Vagina (tissue), 2 donors: ENCODE measurements around the gene CEACAM21. TPM values are rescaled to one million over a fixed set of nuclear protein-coding genes. Genes with fewer than 3 reads are reported as not detected.
A peak's percentile ranks its signal among the peaks of the same experiment; 100 is the strongest.

ENCODE experiments used
- DNase-seq, 2 donors: peaks; one replicate each; pipeline ENCODE4 v3.0.0-alpha.2; 2017; ENCODE audit errors: extremely low spot score in 2 of 2
- H3K27ac ChIP-seq: fragments of 200-600 bp; sonication (generic); one replicate; pipeline ENCODE4 v1.5.1; 2019
- H3K27me3 ChIP-seq: fragments of 200-600 bp; sonication (generic); one replicate; pipeline ENCODE4 v1.5.1; 2019
- H3K36me3 ChIP-seq, 2 donors: fragments of 200-600 bp; sonication (generic); one replicate each; pipeline ENCODE4 v1.5.1; 2017 to 2019
- H3K4me1 ChIP-seq: fragments of 200-600 bp; sonication (generic); one replicate; pipeline ENCODE4 v1.5.1; 2019
- H3K4me3 ChIP-seq, 2 donors: fragments of 200-600 bp; sonication (generic); 1 replicate in 1 of 2; 2 replicates in 1 of 2; pipeline ENCODE4 v1.5.1; 2016 to 2019
- H3K9me3 ChIP-seq: fragments of 200-600 bp; sonication (generic); one replicate; pipeline ENCODE4 v1.5.1; 2019
- POLR2A ChIP-seq, 2 donors: fragments of 450-650 bp; IDR thresholded peaks; one replicate each; pipeline ENCODE4 v1.6.1; 2017; ENCODE audit warnings: antibody characterized with exemption in 2 of 2, mild to moderate bottlenecking in 2 of 2, moderate library complexity in 2 of 2
- POLR2AphosphoS5 ChIP-seq, 2 donors: sonication (generic); formaldehyde crosslinking; IDR thresholded peaks; one replicate each; pipeline ENCODE4 v1.9.0; 2017; ENCODE audit warnings: antibody characterized with exemption in 2 of 2, mild to moderate bottlenecking in 2 of 2, low read depth in 1 of 2; ENCODE audit not compliant: insufficient read depth in 1 of 2
- intact Hi-C: fragments of 100-400 bp; cut with DNase I; formaldehyde crosslinking; loops from one replicate; pipeline ENCODE4 v1.15.1; 2023
- total RNA-seq: library from RNA; depleted of rRNA; stranded (reverse); fragments of >200 nt; gene quantifications from one replicate; pipeline ENCODE4 v1.2.3, GENCODE V29; 2016
- TF ChIP-seq, protein P1 (sequence below), 3 experiments: fragments of 450-650 bp in 2 of 3; fragments of 200-600 bp in 1 of 3; sonication (generic) in 1 of 3; IDR thresholded peaks; one replicate each; pipeline ENCODE4 v1.5.1; 2017 to 2019; ENCODE audit warnings: antibody characterized with exemption in 3 of 3, mild to moderate bottlenecking in 2 of 3, moderate library complexity in 2 of 3

The CEACAM21 gene
- total RNA-seq, 1 donor from 2014 or later: not detected

- Histone ChIP-seq H3K36me3 (no peaks in the 10 kb centered on the region), H3K27me3 (no peaks in the 10 kb centered on the region), H3K9me3 (no peaks in the 10 kb centered on the region), H3K4me1 (peaks cover 15% of the 10 kb centered on the region), H3K4me3 (no peak overlapping the region), H3K27ac (peak overlapping the region; percentile 30)
- TF ChIP-seq, protein P1, sequence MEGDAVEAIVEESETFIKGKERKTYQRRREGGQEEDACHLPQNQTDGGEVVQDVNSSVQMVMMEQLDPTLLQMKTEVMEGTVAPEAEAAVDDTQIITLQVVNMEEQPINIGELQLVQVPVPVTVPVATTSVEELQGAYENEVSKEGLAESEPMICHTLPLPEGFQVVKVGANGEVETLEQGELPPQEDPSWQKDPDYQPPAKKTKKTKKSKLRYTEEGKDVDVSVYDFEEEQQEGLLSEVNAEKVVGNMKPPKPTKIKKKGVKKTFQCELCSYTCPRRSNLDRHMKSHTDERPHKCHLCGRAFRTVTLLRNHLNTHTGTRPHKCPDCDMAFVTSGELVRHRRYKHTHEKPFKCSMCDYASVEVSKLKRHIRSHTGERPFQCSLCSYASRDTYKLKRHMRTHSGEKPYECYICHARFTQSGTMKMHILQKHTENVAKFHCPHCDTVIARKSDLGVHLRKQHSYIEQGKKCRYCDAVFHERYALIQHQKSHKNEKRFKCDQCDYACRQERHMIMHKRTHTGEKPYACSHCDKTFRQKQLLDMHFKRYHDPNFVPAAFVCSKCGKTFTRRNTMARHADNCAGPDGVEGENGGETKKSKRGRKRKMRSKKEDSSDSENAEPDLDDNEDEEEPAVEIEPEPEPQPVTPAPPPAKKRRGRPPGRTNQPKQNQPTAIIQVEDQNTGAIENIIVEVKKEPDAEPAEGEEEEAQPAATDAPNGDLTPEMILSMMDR (IDR thresholded peaks at IDR 0.05): no peak
- TF ChIP-seq POLR2AphosphoS5 (IDR thresholded peaks at IDR 0.05; ENCODE audit: insufficient read depth in 1 of 2, low read depth in 1 of 2): no peak
- intact Hi-C loops: no loop called here
- DNase-seq: no peak
Measured at GRCh38 chr19:41530761-41531301, 45.1 kb upstream of the CEACAM21 start.

GRCh38 chr19:41531438-41532311, 44.3 kb upstream of the CEACAM21 start:
- intact Hi-C loops: no loop called here
- Histone ChIP-seq H3K9me3 (no peaks in the 10 kb centered on the region), H3K36me3 (no peaks in the 10 kb centered on the region), H3K4me3 (peak overlapping the region in 1 of 2 donors; percentile 11), H3K27ac (peak overlapping the region; percentile 30), H3K4me1 (peaks cover 15% of the 10 kb centered on the region), H3K27me3 (no peaks in the 10 kb centered on the region)
- TF ChIP-seq POLR2A (IDR thresholded peaks at IDR 0.05): peak in 1 of 2 donors; percentile 48
- TF ChIP-seq POLR2AphosphoS5 (IDR thresholded peaks at IDR 0.05; ENCODE audit: insufficient read depth in 1 of 2, low read depth in 1 of 2): peak in 1 of 2 donors; percentile 92
- TF ChIP-seq, protein P1 (IDR thresholded peaks at IDR 0.05): no peak
- DNase-seq: no peak

DNA sequence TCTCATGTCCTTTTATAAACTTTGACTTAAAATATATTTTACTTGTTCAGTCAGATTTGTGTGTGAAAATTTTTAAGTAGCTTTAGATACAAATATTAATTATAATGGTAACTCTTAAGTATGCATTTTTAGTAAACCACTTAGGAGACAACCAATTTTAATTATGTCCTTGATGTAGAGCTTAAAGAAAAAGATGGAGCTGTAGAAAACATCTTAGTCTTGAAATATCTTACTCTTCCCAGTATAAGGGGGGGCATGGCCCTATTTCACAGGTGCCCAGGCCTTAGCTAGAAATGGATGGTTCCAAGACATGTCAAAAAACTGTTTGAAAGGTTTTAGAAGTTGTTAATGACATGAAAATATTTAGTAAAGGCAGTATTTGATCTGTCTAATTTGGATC, 43.4 kb upstream of the CEACAM21 start:
- no peak overlapping the region for H3K27ac ChIP-seq
- H3K36me3 ChIP-seq: no peaks in the 10 kb centered on the region
- TF ChIP-seq POLR2AphosphoS5 (IDR thresholded peaks at IDR 0.05; ENCODE audit: insufficient read depth in 1 of 2, low read depth in 1 of 2) (no peak), POLR2A (IDR thresholded peaks at IDR 0.05) (no peak)
- TF ChIP-seq, protein P1 (IDR thresholded peaks at IDR 0.05): no peak
- intact Hi-C loops: no loop called here
- peaks cover 15% of the 10 kb centered on the region for H3K4me1 ChIP-seq
- DNase-seq: no peak
- no peaks in the 10 kb centered on the region for H3K9me3 ChIP-seq
- H3K27me3 ChIP-seq: no peaks in the 10 kb centered on the region
- no peak overlapping the region for H3K4me3 ChIP-seq

DNA sequence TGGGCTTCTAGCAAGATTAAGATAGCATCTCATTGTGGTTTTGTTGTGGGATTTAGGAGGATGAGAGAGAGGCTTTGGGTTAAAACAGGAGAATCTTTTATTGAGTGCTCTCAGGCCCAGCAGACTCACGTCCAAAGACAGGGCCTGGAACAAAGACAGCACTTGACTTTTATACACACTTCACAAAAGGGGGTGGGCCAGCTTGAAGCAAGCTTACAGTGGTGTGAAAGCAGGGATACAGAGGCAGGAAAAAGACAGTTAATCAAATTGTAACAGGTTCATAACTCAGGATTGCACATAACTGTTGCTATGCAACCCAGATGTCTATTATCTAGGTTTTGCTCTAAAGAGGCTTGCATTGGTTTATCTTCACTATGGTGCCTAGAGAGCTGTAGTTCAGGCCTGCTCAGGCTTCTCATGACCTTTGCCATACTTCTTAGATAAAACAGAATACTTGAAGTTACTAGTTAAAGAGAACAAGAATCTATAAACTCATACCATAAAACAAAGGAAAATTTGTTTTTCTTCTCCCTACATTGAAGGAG, 42.2 kb upstream of the CEACAM21 start:
- Histone ChIP-seq H3K27ac (no peak overlapping the region), H3K9me3 (no peaks in the 10 kb centered on the region), H3K4me3 (no peak overlapping the region), H3K27me3 (no peaks in the 10 kb centered on the region), H3K36me3 (no peaks in the 10 kb centered on the region), H3K4me1 (peaks cover 15% of the 10 kb centered on the region)
- intact Hi-C loops: no loop called here
- TF ChIP-seq POLR2A (IDR thresholded peaks at IDR 0.05) (no peak), POLR2AphosphoS5 (IDR thresholded peaks at IDR 0.05; ENCODE audit: insufficient read depth in 1 of 2, low read depth in 1 of 2) (no peak)
- TF ChIP-seq, protein P1 (IDR thresholded peaks at IDR 0.05): no peak
- no peak for DNase-seq
